ENCODE data around the gene CIAO3. TPM values are rescaled to one million over a fixed set of nuclear protein-coding genes. Genes with fewer than 3 reads are reported as not detected.
"Not testable (repeated sequence)": the region's sequence is repeated elsewhere in the genome, so short reads cannot be mapped to it uniquely, and the experiment has no call there.

CIAO3 gene
- total RNA-seq, 1 experiment from 2014 or later: 44.5 TPM

DNA sequence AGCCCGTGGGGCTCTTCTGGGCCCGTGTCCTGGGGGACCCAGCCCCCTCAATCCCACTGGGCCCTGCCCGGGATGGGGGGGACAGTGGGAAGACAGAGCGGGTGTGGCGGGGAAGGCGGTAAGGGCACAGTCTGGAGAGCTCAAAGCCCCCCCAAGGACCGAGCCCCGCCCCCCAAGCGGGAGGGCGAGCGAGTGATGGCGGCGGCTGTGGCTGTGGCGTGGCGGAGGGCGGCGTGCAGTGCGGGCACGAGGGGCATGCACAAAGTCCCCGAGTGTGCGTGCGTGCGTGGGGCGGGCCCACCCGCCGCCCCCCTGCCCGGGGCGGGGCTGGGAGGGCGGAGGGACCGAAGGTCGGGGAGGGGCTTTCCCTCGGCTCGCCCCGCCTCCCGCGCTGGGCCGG, 47.0 kb downstream of the CIAO3 start:
- no peak for DNase-seq
- peak overlapping the region; percentile 51 for H3K4me3 ChIP-seq (ENCODE audit: low read depth, low read length)
- peaks cover 7% of the 10 kb centered on the region for H3K4me1 Mint-ChIP-seq (ENCODE audit: low read depth, unreplicated experiment)
- CTCF ChIA-PET: interaction anchor here (0.6 to 1.0 kb wide), 2 partner anchors 26 kb away, joined by 3 read pairs; no protein-coding TSS in a partner anchor
- no peaks in the 10 kb centered on the region for H3K27me3 Mint-ChIP-seq (ENCODE audit: insufficient read depth, unreplicated experiment)
- no TSS peak for BruUV-seq (replicated peaks)
- POLR2A ChIA-PET: interaction anchor here (2.0 kb wide), 1 partner anchor 28 kb away, joined by 7 read pairs; the partner anchor contains the start of gene ANTKMT
- no peaks in the 10 kb centered on the region for H3K9me3 Mint-ChIP-seq (ENCODE audit: unreplicated experiment)
- TF ChIP-seq, protein P1, sequence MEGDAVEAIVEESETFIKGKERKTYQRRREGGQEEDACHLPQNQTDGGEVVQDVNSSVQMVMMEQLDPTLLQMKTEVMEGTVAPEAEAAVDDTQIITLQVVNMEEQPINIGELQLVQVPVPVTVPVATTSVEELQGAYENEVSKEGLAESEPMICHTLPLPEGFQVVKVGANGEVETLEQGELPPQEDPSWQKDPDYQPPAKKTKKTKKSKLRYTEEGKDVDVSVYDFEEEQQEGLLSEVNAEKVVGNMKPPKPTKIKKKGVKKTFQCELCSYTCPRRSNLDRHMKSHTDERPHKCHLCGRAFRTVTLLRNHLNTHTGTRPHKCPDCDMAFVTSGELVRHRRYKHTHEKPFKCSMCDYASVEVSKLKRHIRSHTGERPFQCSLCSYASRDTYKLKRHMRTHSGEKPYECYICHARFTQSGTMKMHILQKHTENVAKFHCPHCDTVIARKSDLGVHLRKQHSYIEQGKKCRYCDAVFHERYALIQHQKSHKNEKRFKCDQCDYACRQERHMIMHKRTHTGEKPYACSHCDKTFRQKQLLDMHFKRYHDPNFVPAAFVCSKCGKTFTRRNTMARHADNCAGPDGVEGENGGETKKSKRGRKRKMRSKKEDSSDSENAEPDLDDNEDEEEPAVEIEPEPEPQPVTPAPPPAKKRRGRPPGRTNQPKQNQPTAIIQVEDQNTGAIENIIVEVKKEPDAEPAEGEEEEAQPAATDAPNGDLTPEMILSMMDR (IDR thresholded peaks at IDR 0.05; ENCODE audit: insufficient read depth in 1 of 2, low read depth in 1 of 2, low read length in 1 of 2, severe bottlenecking in 1 of 2, unreplicated experiment in 1 of 2): no peak
- no peak overlapping the region for H3K27ac Mint-ChIP-seq (ENCODE audit: unreplicated experiment)
- intact Hi-C loops (cut with micrococcal nuclease; ENCODE audit: unreplicated experiment): no loop called here
- no peaks in the 10 kb centered on the region for H3K9me3 ChIP-seq
- peaks cover 20% of the 10 kb centered on the region for H3K36me3 Mint-ChIP-seq (ENCODE audit: insufficient read depth, unreplicated experiment)
- no peaks in the 10 kb centered on the region for H3K27me3 ChIP-seq (replicated peaks; ENCODE audit: control insufficient read depth, insufficient read depth, low read length)
- H3K4me3 Mint-ChIP-seq (ENCODE audit: unreplicated experiment): peak overlapping the region; percentile 71
- H3K36me3 ChIP-seq (ENCODE audit: control insufficient read depth, insufficient read depth, low read length): no peaks in the 10 kb centered on the region
- peaks cover 14% of the 10 kb centered on the region; the same call in 1 of the 2 replicates for H3K4me1 ChIP-seq

GRCh38 chr16:693364-693763, 47.4 kb downstream of the CIAO3 start:
- DNase-seq: no peak
- TF ChIP-seq, protein P1 (IDR thresholded peaks at IDR 0.05; ENCODE audit: insufficient read depth in 1 of 2, low read depth in 1 of 2, low read length in 1 of 2, severe bottlenecking in 1 of 2, unreplicated experiment in 1 of 2): no peak
- Histone ChIP-seq H3K9me3 (no peaks in the 10 kb centered on the region), H3K36me3 (ENCODE audit: control insufficient read depth, insufficient read depth, low read length) (no peaks in the 10 kb centered on the region), H3K27me3 (replicated peaks; ENCODE audit: control insufficient read depth, insufficient read depth, low read length) (no peaks in the 10 kb centered on the region), H3K4me1 (peaks cover 14% of the 10 kb centered on the region; the same call in 1 of the 2 replicates), H3K4me3 (ENCODE audit: low read depth, low read length) (peak overlapping the region; percentile 51)
- no peak overlapping the region for H3K27ac Mint-ChIP-seq (ENCODE audit: unreplicated experiment)
- ChIA-PET POLR2A (no interaction called here), CTCF (interaction anchor here (0.6 kb wide), 1 partner anchor 27 kb away, joined by 3 read pairs; no protein-coding TSS in a partner anchor)
- intact Hi-C loops (cut with micrococcal nuclease; ENCODE audit: unreplicated experiment): no loop called here
- H3K4me3 Mint-ChIP-seq (ENCODE audit: unreplicated experiment): peak overlapping the region; percentile 71
- peaks cover 20% of the 10 kb centered on the region for H3K36me3 Mint-ChIP-seq (ENCODE audit: insufficient read depth, unreplicated experiment)
- BruUV-seq (replicated peaks): no TSS peak
- H3K9me3 Mint-ChIP-seq (ENCODE audit: unreplicated experiment): no peaks in the 10 kb centered on the region
- H3K27me3 Mint-ChIP-seq (ENCODE audit: insufficient read depth, unreplicated experiment): no peaks in the 10 kb centered on the region
- peaks cover 7% of the 10 kb centered on the region for H3K4me1 Mint-ChIP-seq (ENCODE audit: low read depth, unreplicated experiment)

GRCh38 chr16:692356-693108, 48.3 kb downstream of the CIAO3 start:
- Mint-ChIP-seq H3K36me3 (ENCODE audit: insufficient read depth, unreplicated experiment) (peaks cover 20% of the 10 kb centered on the region), H3K9me3 (ENCODE audit: unreplicated experiment) (no peaks in the 10 kb centered on the region), H3K4me1 (ENCODE audit: low read depth, unreplicated experiment) (peaks cover 7% of the 10 kb centered on the region), H3K27ac (ENCODE audit: unreplicated experiment) (no peak overlapping the region), H3K4me3 (ENCODE audit: unreplicated experiment) (peak overlapping the region; percentile 30), H3K27me3 (ENCODE audit: insufficient read depth, unreplicated experiment) (no peaks in the 10 kb centered on the region)
- CTCF ChIA-PET: no interaction called here
- POLR2A ChIA-PET: no interaction called here
- no peaks in the 10 kb centered on the region for H3K36me3 ChIP-seq (ENCODE audit: control insufficient read depth, insufficient read depth, low read length)
- H3K27me3 ChIP-seq (replicated peaks; ENCODE audit: control insufficient read depth, insufficient read depth, low read length): no peaks in the 10 kb centered on the region
- no TSS peak for BruUV-seq (replicated peaks)
- H3K4me1 ChIP-seq: peaks cover 14% of the 10 kb centered on the region; the same call in 1 of the 2 replicates
- no peak for DNase-seq
- no peak overlapping the region for H3K4me3 ChIP-seq (ENCODE audit: low read depth, low read length)
- TF ChIP-seq, protein P1 (IDR thresholded peaks at IDR 0.05; ENCODE audit: insufficient read depth in 1 of 2, low read depth in 1 of 2, low read length in 1 of 2, severe bottlenecking in 1 of 2, unreplicated experiment in 1 of 2): no peak
- H3K9me3 ChIP-seq: no peaks in the 10 kb centered on the region
- intact Hi-C loops (cut with micrococcal nuclease; ENCODE audit: unreplicated experiment): no loop called here

- POLR2A ChIA-PET; intact Hi-C loops (cut with micrococcal nuclease; ENCODE audit: unreplicated experiment); H3K9me3 ChIP-seq; H3K4me1 Mint-ChIP-seq (ENCODE audit: low read depth, unreplicated experiment); H3K4me3 ChIP-seq (ENCODE audit: low read depth, low read length); CTCF ChIA-PET; H3K36me3 ChIP-seq (ENCODE audit: control insufficient read depth, insufficient read depth, low read length); DNase-seq; H3K27me3 Mint-ChIP-seq (ENCODE audit: insufficient read depth, unreplicated experiment); H3K27me3 ChIP-seq (replicated peaks; ENCODE audit: control insufficient read depth, insufficient read depth, low read length); H3K27ac Mint-ChIP-seq (ENCODE audit: unreplicated experiment); H3K9me3 Mint-ChIP-seq (ENCODE audit: unreplicated experiment); BruUV-seq (replicated peaks): not testable (repeated sequence)
- peaks cover 20% of the 10 kb centered on the region for H3K36me3 Mint-ChIP-seq (ENCODE audit: insufficient read depth, unreplicated experiment)
- H3K4me1 ChIP-seq: peaks cover 15% of the 10 kb centered on the region; the same call in 1 of the 2 replicates
- H3K4me3 Mint-ChIP-seq (ENCODE audit: unreplicated experiment): peak overlapping the region; percentile 87
Measured at GRCh38 chr16:691242-691641, 49.6 kb downstream of the CIAO3 start.
